ENCODE data around the gene RNF214. TPM values are rescaled to one million over a fixed set of nuclear protein-coding genes. Genes with fewer than 3 reads are reported as not detected.

RNF214 gene
- total and polyA plus RNA-seq, 10 of the 15 experiments (the other 5 are each of a cell fraction or from before 2014, with no cell fraction given): 4.8 to 16.8 (median 10.5) TPM

DNA sequence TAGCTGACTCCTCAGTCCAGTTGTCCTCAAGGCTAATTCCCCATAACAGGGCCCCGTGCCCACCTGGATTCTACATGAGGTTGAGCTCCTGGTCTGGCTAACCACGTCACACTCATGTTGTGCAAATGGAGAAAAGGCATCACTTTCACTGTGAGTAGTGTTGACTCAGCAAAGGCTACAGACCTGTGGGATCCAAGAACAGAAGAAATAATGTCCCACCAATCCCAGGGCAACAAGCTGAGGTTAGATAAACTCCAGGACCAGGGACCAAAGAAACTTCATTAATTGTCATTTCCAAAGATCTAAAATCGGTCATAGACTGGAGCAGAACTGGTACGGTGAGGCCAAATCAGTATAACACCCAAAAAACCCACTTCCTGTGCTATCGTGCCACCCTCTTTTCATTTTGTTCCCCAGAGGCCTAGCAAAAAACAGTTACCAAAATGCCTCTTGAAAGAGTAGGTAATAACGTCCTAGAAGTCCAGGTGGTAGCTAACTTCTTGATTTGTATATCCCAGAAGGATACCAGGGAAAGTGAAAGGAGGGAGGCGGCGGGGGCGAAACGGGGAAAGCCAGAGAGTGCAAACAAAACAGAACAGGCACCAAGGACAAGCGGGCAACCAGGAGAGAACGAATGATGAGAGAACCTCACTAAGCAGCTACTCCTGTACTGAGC lies 2.0 kb upstream of the RNF214 start (continued):
- TF ChIP-seq, protein P1, sequence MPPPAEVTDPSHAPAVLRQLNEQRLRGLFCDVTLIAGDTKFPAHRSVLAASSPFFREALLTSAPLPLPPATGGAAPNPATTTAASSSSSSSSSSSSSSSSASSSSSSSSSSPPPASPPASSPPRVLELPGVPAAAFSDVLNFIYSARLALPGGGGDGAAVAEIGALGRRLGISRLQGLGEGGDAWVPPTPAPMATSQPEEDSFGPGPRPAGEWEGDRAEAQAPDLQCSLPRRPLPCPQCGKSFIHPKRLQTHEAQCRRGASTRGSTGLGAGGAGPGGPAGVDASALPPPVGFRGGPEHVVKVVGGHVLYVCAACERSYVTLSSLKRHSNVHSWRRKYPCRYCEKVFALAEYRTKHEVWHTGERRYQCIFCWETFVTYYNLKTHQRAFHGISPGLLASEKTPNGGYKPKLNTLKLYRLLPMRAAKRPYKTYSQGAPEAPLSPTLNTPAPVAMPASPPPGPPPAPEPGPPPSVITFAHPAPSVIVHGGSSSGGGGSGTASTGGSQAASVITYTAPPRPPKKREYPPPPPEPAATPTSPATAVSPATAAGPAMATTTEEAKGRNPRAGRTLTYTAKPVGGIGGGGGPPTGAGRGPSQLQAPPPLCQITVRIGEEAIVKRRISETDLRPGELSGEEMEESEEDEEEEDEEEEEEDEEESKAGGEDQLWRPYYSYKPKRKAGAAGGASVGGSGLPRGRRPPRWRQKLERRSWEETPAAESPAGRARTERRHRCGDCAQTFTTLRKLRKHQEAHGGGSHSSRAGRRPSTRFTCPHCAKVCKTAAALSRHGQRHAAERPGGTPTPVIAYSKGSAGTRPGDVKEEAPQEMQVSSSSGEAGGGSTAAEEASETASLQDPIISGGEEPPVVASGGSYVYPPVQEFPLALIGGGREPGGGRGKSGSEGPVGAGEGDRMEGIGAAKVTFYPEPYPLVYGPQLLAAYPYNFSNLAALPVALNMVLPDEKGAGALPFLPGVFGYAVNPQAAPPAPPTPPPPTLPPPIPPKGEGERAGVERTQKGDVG (CRISPR knock-in tag; IDR thresholded peaks at IDR 0.05): no peak
- TF ChIP-seq BCL11A (IDR thresholded peaks at IDR 0.05; ENCODE audit: low read depth, low read length): peak; percentile 56
- TF ChIP-seq YBX1 (IDR thresholded peaks at IDR 0.05): no peak
- TF ChIP-seq, protein P2, sequence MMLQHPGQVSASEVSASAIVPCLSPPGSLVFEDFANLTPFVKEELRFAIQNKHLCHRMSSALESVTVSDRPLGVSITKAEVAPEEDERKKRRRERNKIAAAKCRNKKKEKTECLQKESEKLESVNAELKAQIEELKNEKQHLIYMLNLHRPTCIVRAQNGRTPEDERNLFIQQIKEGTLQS (IDR thresholded peaks at IDR 0.05; ENCODE audit: borderline replicate concordance, extremely low read depth, low read depth, low read length): no peak
- no peak for TF ChIP-seq TBL1XR1 (IDR thresholded peaks at IDR 0.05; ENCODE audit: low read depth, low read length)
- TF ChIP-seq ELK1 (IDR thresholded peaks at IDR 0.05; ENCODE audit: low read depth, low read length): no peak
- TF ChIP-seq SMAD1 (IDR thresholded peaks at IDR 0.05; ENCODE audit: low read depth, partially characterized antibody): no peak
- peak; percentile 55; the same call in 1 of the 2 replicates for TF ChIP-seq EED (IDR thresholded peaks at IDR 0.05; ENCODE audit: low read depth)
- TF ChIP-seq SPI1 (IDR thresholded peaks at IDR 0.05; ENCODE audit: borderline replicate concordance, insufficient read depth, low read depth, low read length): no peak
- TF ChIP-seq SIX5 (IDR thresholded peaks at IDR 0.05; ENCODE audit: low read depth, low read length, severe bottlenecking): no peak
- TF ChIP-seq IRF5 (IDR thresholded peaks at IDR 0.05; ENCODE audit: borderline replicate concordance): no peak
- TF ChIP-seq ZNF384 (IDR thresholded peaks at IDR 0.05; ENCODE audit: borderline replicate concordance, low read depth, low read length): no peak
- no peak for TF ChIP-seq CBX3 (IDR thresholded peaks at IDR 0.05; ENCODE audit: borderline replicate concordance, low read depth)
- no peak for TF ChIP-seq ZSCAN29 (IDR thresholded peaks at IDR 0.05)
- TF ChIP-seq SIN3A (IDR thresholded peaks at IDR 0.05; ENCODE audit: low read depth, low read length): no peak
- TF ChIP-seq CEBPB (IDR thresholded peaks at IDR 0.05; ENCODE audit: borderline replicate concordance in 1 of 2, low read depth in 2 of 2, low read length in 2 of 2): no peak
- TF ChIP-seq TCF3 (IDR thresholded peaks at IDR 0.05; ENCODE audit: borderline replicate concordance, insufficient read depth, low read depth, low read length): no peak
- TF ChIP-seq MTA3 (IDR thresholded peaks at IDR 0.05; ENCODE audit: borderline replicate concordance, low read length): no peak
- TF ChIP-seq NFYB (IDR thresholded peaks at IDR 0.05; ENCODE audit: insufficient read depth, low read depth, low read length): no peak
- TF ChIP-seq HDGF (IDR thresholded peaks at IDR 0.05): no peak
- TF ChIP-seq MYC (IDR thresholded peaks at IDR 0.05; ENCODE audit: insufficient read depth, insufficient read length, insufficient replicate concordance, low read length, severe bottlenecking): no peak
- TF ChIP-seq PAX5 (IDR thresholded peaks at IDR 0.05; ENCODE audit: borderline replicate concordance, low read depth, low read length): no peak; the same call in 1 of the 2 replicates
- 0 out of 2 replicates have a peak, but pooled peaks have one; percentile 22 for TF ChIP-seq NR2F1 (conservative IDR thresholded peaks at IDR 0.05)
- TF ChIP-seq, protein P3, sequence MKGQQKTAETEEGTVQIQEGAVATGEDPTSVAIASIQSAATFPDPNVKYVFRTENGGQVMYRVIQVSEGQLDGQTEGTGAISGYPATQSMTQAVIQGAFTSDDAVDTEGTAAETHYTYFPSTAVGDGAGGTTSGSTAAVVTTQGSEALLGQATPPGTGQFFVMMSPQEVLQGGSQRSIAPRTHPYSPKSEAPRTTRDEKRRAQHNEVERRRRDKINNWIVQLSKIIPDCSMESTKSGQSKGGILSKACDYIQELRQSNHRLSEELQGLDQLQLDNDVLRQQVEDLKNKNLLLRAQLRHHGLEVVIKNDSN (IDR thresholded peaks at IDR 0.05; ENCODE audit: borderline replicate concordance, extremely low read length, insufficient read depth, low read depth, low read length): no peak
